ENCODE results near the gene LTBP4. TPM values are rescaled to one million over a fixed set of nuclear protein-coding genes. Genes with fewer than 3 reads are reported as not detected.

Gene LTBP4
- polyA plus RNA-seq, 1 of the 3 experiments (the other 2 are of a cell fraction), result 24.8 TPM

DNA sequence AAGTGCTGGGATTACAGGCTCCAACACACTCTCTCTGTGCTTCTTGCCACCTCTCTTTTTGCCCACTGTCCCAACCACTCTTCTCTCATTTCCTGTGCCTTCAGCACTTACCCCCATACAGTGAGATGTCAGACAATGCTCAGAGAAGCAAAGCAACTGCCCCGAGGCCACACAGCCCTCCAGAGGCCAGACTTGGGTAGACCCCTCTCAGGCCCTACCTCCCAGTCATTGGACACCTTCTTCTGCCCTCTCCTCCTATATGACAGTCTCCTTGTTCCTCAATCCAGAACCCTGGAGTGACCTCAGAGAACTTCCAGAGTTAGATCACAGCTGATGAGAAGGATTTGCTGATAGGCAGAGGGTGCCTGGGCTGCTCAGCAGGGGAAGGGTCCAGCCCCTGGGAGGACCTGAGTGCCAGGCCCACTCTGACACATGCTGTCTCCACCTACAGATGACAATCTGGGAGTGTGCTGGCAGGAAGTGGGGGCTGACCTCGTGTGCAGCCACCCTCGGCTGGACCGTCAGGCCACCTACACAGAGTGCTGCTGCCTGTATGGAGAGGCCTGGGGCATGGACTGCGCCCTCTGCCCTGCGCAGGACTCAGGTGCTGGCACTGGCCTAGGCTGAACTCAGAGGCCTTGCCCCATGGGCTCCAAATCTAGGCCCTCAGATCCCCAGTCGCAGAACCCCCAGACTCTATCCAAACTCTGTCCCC, 24.4 kb downstream of the LTBP4 start:
- H3K27me3 ChIP-seq (ENCODE audit: insufficient read depth), result no peaks in the 10 kb centered on the region
- H3F3A ChIP-seq (replicated peaks; ENCODE audit: insufficient read depth), result peaks cover 3% of the 10 kb centered on the region
- peaks cover 0 to 5% of the 10 kb centered on the region in 2 experiments; a peak in 1 of 4 replicates for H3K4me1 ChIP-seq (ENCODE audit: control insufficient read depth in 1 of 2, insufficient read depth in 2 of 2, low read depth in 1 of 2, low read length in 1 of 2)
- H3K4me3 ChIP-seq (ENCODE audit: low read depth in 2 of 2, low read length in 1 of 2), result no peak overlapping the region
- H4K20me1 ChIP-seq (ENCODE audit: insufficient read depth), result no peaks in the 10 kb centered on the region
- POLR2A ChIA-PET, result no interaction called here
- no peak overlapping the region for H3K4me2 ChIP-seq
- no peaks in the 10 kb centered on the region for H3K36me3 ChIP-seq (replicated peaks in 1 of 2; ENCODE audit: control insufficient read depth in 1 of 2, insufficient read depth in 2 of 2, low read length in 1 of 2)
- CTCF ChIA-PET, result interaction anchor here (0.7 to 12.8 kb wide), 5 partner anchors 8 to 77 kb away, joined by 3 to 155 read pairs (median 4); no protein-coding TSS in a partner anchor
- WGBS (ENCODE audit: low lambda C conversion rate), result 57% methylated on average over 4 of the region's 7 CpGs
- DNase-seq, result peak; percentile 67
- no peaks in the 10 kb centered on the region for H3K9me2 ChIP-seq
- no peak overlapping the region for H3K9ac ChIP-seq
- H3K27ac ChIP-seq (ENCODE audit: low read depth in 2 of 2, low read length in 1 of 2), result no peak overlapping the region
- no peak overlapping the region for H2AFZ ChIP-seq (ENCODE audit: low read depth)
- H3K9me3 ChIP-seq, result no peaks in the 10 kb centered on the region
- H3K79me2 ChIP-seq (ENCODE audit: insufficient read depth), result no peaks in the 10 kb centered on the region
- TF ChIP-seq GABPA (IDR thresholded peaks at IDR 0.05; ENCODE audit: low read depth) (no peak), MXI1 (IDR thresholded peaks at IDR 0.05; ENCODE audit: low read depth, low read length) (peak; percentile 29; the same call in 1 of the 2 replicates), MEF2A (IDR thresholded peaks at IDR 0.05; ENCODE audit: borderline replicate concordance, low read depth) (no peak), NRF1 (IDR thresholded peaks at IDR 0.05; ENCODE audit: low read depth, low read length) (no peak)
- TF ChIP-seq, protein P1, sequence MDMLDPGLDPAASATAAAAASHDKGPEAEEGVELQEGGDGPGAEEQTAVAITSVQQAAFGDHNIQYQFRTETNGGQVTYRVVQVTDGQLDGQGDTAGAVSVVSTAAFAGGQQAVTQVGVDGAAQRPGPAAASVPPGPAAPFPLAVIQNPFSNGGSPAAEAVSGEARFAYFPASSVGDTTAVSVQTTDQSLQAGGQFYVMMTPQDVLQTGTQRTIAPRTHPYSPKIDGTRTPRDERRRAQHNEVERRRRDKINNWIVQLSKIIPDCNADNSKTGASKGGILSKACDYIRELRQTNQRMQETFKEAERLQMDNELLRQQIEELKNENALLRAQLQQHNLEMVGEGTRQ (IDR thresholded peaks at IDR 0.05; ENCODE audit: borderline replicate concordance, low read depth, low read length), result no peak

DNA sequence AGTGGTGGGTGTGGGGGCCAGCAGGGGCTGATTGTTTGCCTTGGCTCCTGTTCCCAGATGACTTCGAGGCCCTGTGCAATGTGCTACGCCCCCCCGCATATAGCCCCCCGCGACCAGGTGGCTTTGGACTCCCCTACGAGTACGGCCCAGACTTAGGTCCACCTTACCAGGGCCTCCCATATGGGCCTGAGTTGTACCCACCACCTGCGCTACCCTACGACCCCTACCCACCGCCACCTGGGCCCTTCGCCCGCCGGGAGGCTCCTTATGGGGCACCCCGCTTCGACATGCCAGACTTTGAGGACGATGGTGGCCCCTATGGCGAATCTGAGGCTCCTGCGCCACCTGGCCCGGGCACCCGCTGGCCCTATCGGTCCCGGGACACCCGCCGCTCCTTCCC, 25.7 kb downstream of the LTBP4 start:
- no peak overlapping the region for H3K4me3 ChIP-seq (ENCODE audit: low read depth in 2 of 2, low read length in 1 of 2)
- 94% methylated on average over 24 of the region's 24 CpGs for WGBS (ENCODE audit: low lambda C conversion rate)
- H3K4me1 ChIP-seq (ENCODE audit: control insufficient read depth in 1 of 2, insufficient read depth in 2 of 2, low read depth in 1 of 2, low read length in 1 of 2), result peaks cover 0 to 5% of the 10 kb centered on the region in 2 experiments; a peak in 1 of 4 replicates
- no peaks in the 10 kb centered on the region for H3K79me2 ChIP-seq (ENCODE audit: insufficient read depth)
- H3K9ac ChIP-seq, result no peak overlapping the region
- peaks cover 3% of the 10 kb centered on the region for H3F3A ChIP-seq (replicated peaks; ENCODE audit: insufficient read depth)
- TF ChIP-seq FOXM1 (IDR thresholded peaks at IDR 0.05; ENCODE audit: low read depth) (no peak), NRF1 (IDR thresholded peaks at IDR 0.05; ENCODE audit: low read depth, low read length) (no peak), EZH2phosphoT487 (IDR thresholded peaks at IDR 0.05; ENCODE audit: borderline replicate concordance, low read depth) (no peak), RXRA (IDR thresholded peaks at IDR 0.05; ENCODE audit: borderline replicate concordance, low read depth) (no peak), GATA2 (CRISPR knock-in tag; IDR thresholded peaks at IDR 0.05) (no peak), SIN3A (IDR thresholded peaks at IDR 0.05; ENCODE audit: borderline replicate concordance, low read depth, low read length) (no peak), CHD2 (IDR thresholded peaks at IDR 0.05; ENCODE audit: low read length, partially characterized antibody) (no peak), NFIC (IDR thresholded peaks at IDR 0.05; ENCODE audit: borderline replicate concordance) (no peak), TEAD4 (IDR thresholded peaks at IDR 0.05; ENCODE audit: borderline replicate concordance, insufficient read depth) (no peak), TAF1 (IDR thresholded peaks at IDR 0.05; ENCODE audit: borderline replicate concordance, low read depth, low read length) (no peak), EP300 (IDR thresholded peaks at IDR 0.05; ENCODE audit: borderline replicate concordance in 1 of 2, low read depth in 1 of 2, low read length in 1 of 2) (no peak), ELF1 (IDR thresholded peaks at IDR 0.05) (no peak), SMC3 (IDR thresholded peaks at IDR 0.05; ENCODE audit: low read depth, low read length) (no peak)
- TF ChIP-seq, protein P2, sequence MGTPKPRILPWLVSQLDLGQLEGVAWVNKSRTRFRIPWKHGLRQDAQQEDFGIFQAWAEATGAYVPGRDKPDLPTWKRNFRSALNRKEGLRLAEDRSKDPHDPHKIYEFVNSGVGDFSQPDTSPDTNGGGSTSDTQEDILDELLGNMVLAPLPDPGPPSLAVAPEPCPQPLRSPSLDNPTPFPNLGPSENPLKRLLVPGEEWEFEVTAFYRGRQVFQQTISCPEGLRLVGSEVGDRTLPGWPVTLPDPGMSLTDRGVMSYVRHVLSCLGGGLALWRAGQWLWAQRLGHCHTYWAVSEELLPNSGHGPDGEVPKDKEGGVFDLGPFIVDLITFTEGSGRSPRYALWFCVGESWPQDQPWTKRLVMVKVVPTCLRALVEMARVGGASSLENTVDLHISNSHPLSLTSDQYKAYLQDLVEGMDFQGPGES (IDR thresholded peaks at IDR 0.05; ENCODE audit: low read depth, low read length), result no peak
- TF ChIP-seq, protein P1 (IDR thresholded peaks at IDR 0.05; ENCODE audit: borderline replicate concordance, low read depth, low read length), result no peak
- TF ChIP-seq, protein P3, sequence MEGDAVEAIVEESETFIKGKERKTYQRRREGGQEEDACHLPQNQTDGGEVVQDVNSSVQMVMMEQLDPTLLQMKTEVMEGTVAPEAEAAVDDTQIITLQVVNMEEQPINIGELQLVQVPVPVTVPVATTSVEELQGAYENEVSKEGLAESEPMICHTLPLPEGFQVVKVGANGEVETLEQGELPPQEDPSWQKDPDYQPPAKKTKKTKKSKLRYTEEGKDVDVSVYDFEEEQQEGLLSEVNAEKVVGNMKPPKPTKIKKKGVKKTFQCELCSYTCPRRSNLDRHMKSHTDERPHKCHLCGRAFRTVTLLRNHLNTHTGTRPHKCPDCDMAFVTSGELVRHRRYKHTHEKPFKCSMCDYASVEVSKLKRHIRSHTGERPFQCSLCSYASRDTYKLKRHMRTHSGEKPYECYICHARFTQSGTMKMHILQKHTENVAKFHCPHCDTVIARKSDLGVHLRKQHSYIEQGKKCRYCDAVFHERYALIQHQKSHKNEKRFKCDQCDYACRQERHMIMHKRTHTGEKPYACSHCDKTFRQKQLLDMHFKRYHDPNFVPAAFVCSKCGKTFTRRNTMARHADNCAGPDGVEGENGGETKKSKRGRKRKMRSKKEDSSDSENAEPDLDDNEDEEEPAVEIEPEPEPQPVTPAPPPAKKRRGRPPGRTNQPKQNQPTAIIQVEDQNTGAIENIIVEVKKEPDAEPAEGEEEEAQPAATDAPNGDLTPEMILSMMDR (IDR thresholded peaks at IDR 0.05), result no peak
- no peaks in the 10 kb centered on the region for H3K36me3 ChIP-seq (replicated peaks in 1 of 2; ENCODE audit: control insufficient read depth in 1 of 2, insufficient read depth in 2 of 2, low read length in 1 of 2)
- POLR2A ChIA-PET, result no interaction called here
- CTCF ChIA-PET, result no interaction called here
- H2AFZ ChIP-seq (ENCODE audit: low read depth), result no peak overlapping the region
- no peak overlapping the region for H3K27ac ChIP-seq (ENCODE audit: low read depth in 2 of 2, low read length in 1 of 2)
- no peaks in the 10 kb centered on the region for H4K20me1 ChIP-seq (ENCODE audit: insufficient read depth)
- H3K4me2 ChIP-seq, result no peak overlapping the region
- peak; percentile 16 for DNase-seq
- no peaks in the 10 kb centered on the region for H3K9me2 ChIP-seq
- no peaks in the 10 kb centered on the region for H3K9me3 ChIP-seq
- no peaks in the 10 kb centered on the region for H3K27me3 ChIP-seq (ENCODE audit: insufficient read depth)
